B cell (primary cell): Measurements from ENCODE around the gene SLC44A3. TPM values are rescaled to one million over a fixed set of nuclear protein-coding genes. Genes with fewer than 3 reads are reported as not detected.

Experiments used
- ATAC-seq: fragments of 200-7000 bp; cut with Tn5 transposase; one replicate; pipeline ENCODE4 v1.10.0; 2021; ENCODE audit warnings: low read depth, mild to moderate bottlenecking, moderate number of reproducible peaks, moderate library complexity
- CTCF ChIA-PET: fragments of 350-600 bp; sonication (Branson Sonifier 250); formaldehyde crosslinking; loops from one replicate; lab custom pipeline; 2021; ENCODE audit warnings: antibody characterized with exemption, inconsistent platforms; lab: Charles Lee
- POLR2A ChIA-PET: fragments of 350-600 bp; sonication (Branson Sonifier 250); formaldehyde crosslinking; loops from one replicate; lab custom pipeline; 2021; ENCODE audit warnings: antibody characterized with exemption; lab: Charles Lee
- DNase-seq: peaks from one replicate; pipeline ENCODE4 v3.0.0; 2013
- H2AFZ ChIP-seq: 2 replicates; pipeline ENCODE4 v1.6.1; 2012; ENCODE audit warnings: mild to moderate bottlenecking, low read depth, low read length; ENCODE audit not compliant: insufficient read depth, poor library complexity, severe bottlenecking
- H3K27ac ChIP-seq, 2 donors: 1 replicate in 1 of 2; 2 replicates in 1 of 2; pipeline ENCODE4 v1.5.1; 2012 to 2013; ENCODE audit warnings: low read length in 2 of 2, mild to moderate bottlenecking in 2 of 2, moderate library complexity in 1 of 2
- H3K27me3 ChIP-seq, 4 experiments: fragments of 200-600 bp in 1 of 4; sonication (generic) in 1 of 4; replicated peaks in 1 of 4; 1 replicate in 2 of 4; 2 replicates in 2 of 4; pipeline versions ENCODE4 v1.6.1 to v1.7.0; 2013 to 2016; ENCODE audit warnings: low read length in 3 of 4, mild to moderate bottlenecking in 2 of 4, mixed read lengths in 1 of 4, moderate library complexity in 1 of 4; ENCODE audit not compliant: insufficient read depth in 4 of 4, control insufficient read depth in 3 of 4; ENCODE audit errors: control extremely low read depth in 1 of 4
- H3K36me3 ChIP-seq, 2 experiments: replicated peaks in 1 of 2; 1 replicate in 1 of 2; 2 replicates in 1 of 2; pipeline versions ENCODE4 v1.6.1 to v1.7.1; 2013; ENCODE audit warnings: low read length in 1 of 2; ENCODE audit not compliant: insufficient read depth in 2 of 2, control insufficient read depth in 1 of 2; ENCODE audit errors: control extremely low read depth in 1 of 2, extremely low read depth in 1 of 2
- H3K4me1 ChIP-seq, 2 donors: fragments of 200-600 bp in 1 of 2; sonication (generic) in 1 of 2; 1 replicate in 1 of 2; 2 replicates in 1 of 2; pipeline versions ENCODE4 v1.5.1 to v1.6.1; 2013 to 2017; ENCODE audit warnings: low read length in 2 of 2; ENCODE audit not compliant: control insufficient read depth in 2 of 2, insufficient read depth in 2 of 2
- H3K4me2 ChIP-seq: replicated peaks from 2 replicates; pipeline ENCODE3; 2012; ENCODE audit warnings: mild to moderate bottlenecking, low read depth, low read length; ENCODE audit not compliant: poor library complexity, severe bottlenecking
- H3K4me3 ChIP-seq, 5 experiments: fragments of 200-600 bp in 1 of 5; sonication (generic) in 1 of 5; 1 replicate in 3 of 5; 2 replicates in 2 of 5; pipeline versions ENCODE4 v1.5.1 to v1.7.0; 2011 to 2016; ENCODE audit warnings: low read length in 4 of 5, mild to moderate bottlenecking in 4 of 5, low read depth in 2 of 5, control low read depth in 1 of 5, moderate library complexity in 1 of 5; ENCODE audit not compliant: insufficient read depth in 1 of 5; ENCODE audit errors: control extremely low read depth in 1 of 5, extremely low read depth in 1 of 5
- H3K79me2 ChIP-seq: fragments of 200-600 bp; sonication (generic); one replicate; pipeline ENCODE4 v1.6.0; 2016; ENCODE audit warnings: low read length; ENCODE audit not compliant: control insufficient read depth, insufficient read depth
- H3K9ac ChIP-seq: fragments of 200-600 bp; sonication (generic); 2 replicates; pipeline ENCODE4 v1.6.1; 2017; ENCODE audit warnings: mild to moderate bottlenecking, low read length, moderate library complexity
- H3K9me3 ChIP-seq, 3 donors: one replicate each; pipeline versions ENCODE4 v1.6.1 to v1.7.1; 2013; ENCODE audit warnings: low read length in 2 of 3; ENCODE audit not compliant: control insufficient read depth in 2 of 3, insufficient read depth in 1 of 3; ENCODE audit errors: control extremely low read depth in 1 of 3
- H4K20me1 ChIP-seq: 2 replicates; pipeline ENCODE4 v1.6.0; 2012; ENCODE audit warnings: mild to moderate bottlenecking, low read length; ENCODE audit not compliant: insufficient read depth, control insufficient read depth, poor library complexity, severe bottlenecking
- H3K27ac Mint-ChIP-seq: one replicate; pipeline ENCODE4 v1.8.0; 2021; ENCODE audit warnings: mixed read lengths
- H3K27me3 Mint-ChIP-seq: one replicate; pipeline ENCODE4 v1.8.0; 2021; ENCODE audit warnings: mixed read lengths
- H3K4me1 Mint-ChIP-seq: one replicate; pipeline ENCODE4 v1.8.0; 2021; ENCODE audit warnings: mixed read lengths
- H3K4me3 Mint-ChIP-seq: one replicate; pipeline ENCODE4 v1.8.0; 2021; ENCODE audit warnings: mixed read lengths
- H3K9me3 Mint-ChIP-seq: one replicate; pipeline ENCODE4 v1.8.0; 2022; ENCODE audit warnings: mixed read lengths; ENCODE audit not compliant: insufficient read depth
- CTCF ChIP-seq: fragments of 200-600 bp; IDR thresholded peaks from one replicate; pipeline ENCODE4 v1.8.0; 2022; ENCODE audit warnings: antibody characterized with exemption, mild to moderate bottlenecking
- EZH2 ChIP-seq: IDR thresholded peaks from 2 replicates; pipeline ENCODE4 v1.6.1; 2012; ENCODE audit warnings: borderline replicate concordance, low read depth, mild to moderate bottlenecking, moderate library complexity, low read length; ENCODE audit not compliant: insufficient read depth, poor library complexity, severe bottlenecking
- WGBS: methylation state at CpG from one replicate; pipeline ENCODE4 v1.1.5; 2013; ENCODE audit warnings: missing lambda C conversion rate; ENCODE audit not compliant: insufficient coverage; 5-methylcytosine and 5-hydroxymethylcytosine counted together
- intact Hi-C: fragments of 100-400 bp; cut with micrococcal nuclease; formaldehyde crosslinking; loops from one replicate; pipeline ENCODE4 v1.10.0; 2022
- polyA plus RNA-seq: library from polyadenylated mRNA; depleted of rRNA; stranded (reverse); fragments of >200 nt; gene quantifications from 2 replicates; pipeline ENCODE4 v1.2.3, GENCODE V29; 2012
- total RNA-seq, 2 donors: library from RNA; stranded (reverse); fragments of 120-200 nt in 1 of 2; gene quantifications; 1 replicate in 1 of 2; 2 replicates in 1 of 2; pipeline versions ENCODE4 v1.2.3 to v1.2.4, GENCODE V29; 2013 to 2022

Gene SLC44A3
- total and polyA plus RNA-seq, 2 donors (not counting 1 experiment from before 2014, with no cell fraction given) = not detected

GRCh38 chr1:94772230-94772641 lies 47.9 kb upstream of the SLC44A3 start:
- Histone ChIP-seq H2AFZ (no peak overlapping the region), H3K79me2 (no peaks in the 10 kb centered on the region), H3K9me3 (peaks cover 0 to 15% (median 3%) of the 10 kb centered on the region in 3 donors), H3K4me2 (no peak overlapping the region), H3K4me1 (peaks cover 11 to 17% of the 10 kb centered on the region in 2 donors), H3K27ac (no peak overlapping the region), H4K20me1 (no peaks in the 10 kb centered on the region), H3K4me3 (no peak overlapping the region), H3K36me3 (no peaks in the 10 kb centered on the region), H3K9ac (no peak overlapping the region), H3K27me3 (peaks cover 0 to 38% (median 2%) of the 10 kb centered on the region in 4 experiments)
- TF ChIP-seq CTCF = no peak
- no peak for TF ChIP-seq EZH2
- WGBS = 97% methylated on average over 4 of the region's 5 CpGs
- ATAC-seq (no peak), DNase-seq (no peak)
- H3K9me3 Mint-ChIP-seq = no peaks in the 10 kb centered on the region
- H3K27me3 Mint-ChIP-seq = peaks cover 4% of the 10 kb centered on the region
- H3K4me3 Mint-ChIP-seq = no peak overlapping the region
- intact Hi-C loops = no loop called here
- H3K4me1 Mint-ChIP-seq = peaks cover 14% of the 10 kb centered on the region
- CTCF ChIA-PET = no interaction called here
- no peak overlapping the region for H3K27ac Mint-ChIP-seq
- POLR2A ChIA-PET = no interaction called here

- H3K27ac Mint-ChIP-seq = no peak overlapping the region
- Histone ChIP-seq H3K9me3 (peaks cover 0 to 15% (median 3%) of the 10 kb centered on the region in 3 donors), H3K27me3 (peaks cover 0 to 38% (median 2%) of the 10 kb centered on the region in 4 experiments), H3K4me2 (peak overlapping the region; percentile 45), H2AFZ (no peak overlapping the region), H3K4me1 (peaks cover 11 to 17% of the 10 kb centered on the region in 2 donors), H4K20me1 (no peaks in the 10 kb centered on the region), H3K9ac (no peak overlapping the region), H3K4me3 (no peak overlapping the region), H3K79me2 (no peaks in the 10 kb centered on the region), H3K36me3 (no peaks in the 10 kb centered on the region), H3K27ac (no peak overlapping the region)
- ChIA-PET CTCF (no interaction called here), POLR2A (no interaction called here)
- peaks cover 14% of the 10 kb centered on the region for H3K4me1 Mint-ChIP-seq
- H3K4me3 Mint-ChIP-seq = no peak overlapping the region
- no CpG with 5 or more reads among the region's 3 CpGs for WGBS
- intact Hi-C loops = no loop called here
- H3K9me3 Mint-ChIP-seq = no peaks in the 10 kb centered on the region
- TF ChIP-seq EZH2 (no peak), CTCF (no peak)
- DNase-seq = peak; percentile 15
- ATAC-seq = no peak
- peaks cover 5% of the 10 kb centered on the region for H3K27me3 Mint-ChIP-seq
These were observed 47.3 kb upstream of the SLC44A3 start for GRCh38 chr1:94772845-94773244.
